IMR-90 (cell line): ENCODE results near the gene LEMD1. TPM values are rescaled to one million over a fixed set of nuclear protein-coding genes. Genes with fewer than 3 reads are reported as not detected.
A peak's percentile ranks its signal among the peaks of the same experiment; 100 is the strongest.

Source experiments
- polyA plus RNA-seq, 3 experiments: library from polyadenylated mRNA; depleted of rRNA; stranded (reverse); fragments of >200 nt; gene quantifications; 2 replicates each; pipeline ENCODE4 v1.2.3, GENCODE V29; 2012; ENCODE audit warnings: low replicate concordance in 1 of 3
- total RNA-seq: library from RNA; depleted of rRNA; stranded (reverse); fragments of >200 nt; gene quantifications from 2 replicates; pipeline ENCODE4 v1.2.3, GENCODE V29; 2012
- TF ChIP-seq, protein P1 (sequence below): conservative IDR thresholded peaks from 2 replicates; pipeline ENCODE4 v1.5.1; 2012; ENCODE audit warnings: mild to moderate bottlenecking, low read depth, low read length, improper control_type of control experiment

LEMD1 gene
- total and polyA plus RNA-seq, 2 of the 4 experiments (the other 2 are of a cell fraction) = not detected

DNA sequence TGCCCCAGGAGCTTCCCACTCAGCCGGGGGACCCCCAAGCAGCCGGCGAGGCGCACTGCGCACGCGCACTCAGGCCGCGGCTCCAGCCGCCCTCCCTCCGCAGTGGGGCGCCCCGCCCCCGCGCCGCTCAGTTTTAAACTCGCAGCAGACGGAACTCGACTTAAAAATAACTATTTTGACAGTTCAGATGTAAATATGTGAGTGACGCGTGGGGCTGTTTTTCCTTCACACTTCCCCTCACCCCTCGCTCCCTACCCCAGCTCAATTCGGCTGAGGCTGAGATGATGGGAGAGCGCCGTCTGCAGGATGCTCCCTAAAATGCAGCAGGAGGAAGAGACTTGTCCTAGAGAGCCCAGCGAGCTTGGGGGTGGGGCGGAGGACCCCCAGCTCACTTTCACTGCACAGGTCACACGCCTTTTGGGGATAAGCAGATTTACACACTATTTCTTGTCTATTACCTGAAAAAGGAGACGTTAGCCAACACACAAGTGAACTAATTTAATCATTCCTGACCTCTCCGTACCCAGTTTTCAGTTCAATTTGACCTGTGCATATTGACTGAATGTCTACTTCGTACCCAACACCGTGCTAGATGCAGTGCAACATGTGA, 8.9 kb upstream of the LEMD1 start (continued):
- TF ChIP-seq, protein P1, sequence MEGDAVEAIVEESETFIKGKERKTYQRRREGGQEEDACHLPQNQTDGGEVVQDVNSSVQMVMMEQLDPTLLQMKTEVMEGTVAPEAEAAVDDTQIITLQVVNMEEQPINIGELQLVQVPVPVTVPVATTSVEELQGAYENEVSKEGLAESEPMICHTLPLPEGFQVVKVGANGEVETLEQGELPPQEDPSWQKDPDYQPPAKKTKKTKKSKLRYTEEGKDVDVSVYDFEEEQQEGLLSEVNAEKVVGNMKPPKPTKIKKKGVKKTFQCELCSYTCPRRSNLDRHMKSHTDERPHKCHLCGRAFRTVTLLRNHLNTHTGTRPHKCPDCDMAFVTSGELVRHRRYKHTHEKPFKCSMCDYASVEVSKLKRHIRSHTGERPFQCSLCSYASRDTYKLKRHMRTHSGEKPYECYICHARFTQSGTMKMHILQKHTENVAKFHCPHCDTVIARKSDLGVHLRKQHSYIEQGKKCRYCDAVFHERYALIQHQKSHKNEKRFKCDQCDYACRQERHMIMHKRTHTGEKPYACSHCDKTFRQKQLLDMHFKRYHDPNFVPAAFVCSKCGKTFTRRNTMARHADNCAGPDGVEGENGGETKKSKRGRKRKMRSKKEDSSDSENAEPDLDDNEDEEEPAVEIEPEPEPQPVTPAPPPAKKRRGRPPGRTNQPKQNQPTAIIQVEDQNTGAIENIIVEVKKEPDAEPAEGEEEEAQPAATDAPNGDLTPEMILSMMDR = peak; percentile 75
